Endothelial cell of umbilical vein (primary cell): ENCODE measurements around the gene MYCL. TPM values are rescaled to one million over a fixed set of nuclear protein-coding genes. Genes with fewer than 3 reads are reported as not detected.

Experiments used
- BruUV-seq: library from RNA; stranded (reverse); fragments of 400-500 nt; replicated peaks from 2 replicates; lab custom pipeline; 2021; lab: Mats Ljungman, UMichigan
- CTCF ChIA-PET: fragments of 300-600, 350-600 bp; sonication (Branson Sonifier 250); formaldehyde crosslinking; loops from one replicate; lab custom pipeline; 2021; ENCODE audit warnings: antibody characterized with exemption, inconsistent platforms; lab: Charles Lee
- POLR2A ChIA-PET: fragments of 300-600, 350-600 bp; sonication (Branson Sonifier 250); formaldehyde crosslinking; loops from one replicate; lab custom pipeline; 2021; ENCODE audit warnings: antibody characterized with exemption, inconsistent platforms; lab: Charles Lee
- DNase-seq: peaks from one replicate; pipeline ENCODE4 v3.0.0-alpha.2; 2011; ENCODE audit warnings: low read depth, low spot score
- FAIRE-seq: peaks from 2 replicates; lab custom pipeline; 2011; peaks lifted over from hg19 to GRCh38; lab: Jason Lieb, UNC
- H2AFZ ChIP-seq: 2 replicates; pipeline ENCODE4 v1.6.0; 2012; ENCODE audit warnings: low read depth, low read length, control low read depth, inconsistent platforms
- H3K27ac ChIP-seq: 2 replicates; pipeline ENCODE4 v1.5.1; 2011; ENCODE audit warnings: low read depth, mild to moderate bottlenecking, control low read depth, low read length, moderate library complexity; ENCODE audit not compliant: insufficient read depth
- H3K27me3 ChIP-seq, 2 experiments: 2 replicates each; pipeline versions ENCODE4 v1.6.0 to v1.6.1; 2011; ENCODE audit warnings: low read length in 2 of 2, mixed read lengths in 1 of 2; ENCODE audit not compliant: control insufficient read depth in 2 of 2, insufficient read depth in 2 of 2
- H3K36me3 ChIP-seq, 2 experiments: 2 replicates in 1 of 2; 3 replicates in 1 of 2; pipeline ENCODE4 v1.5.1; 2011; ENCODE audit warnings: low read length in 2 of 2, mild to moderate bottlenecking in 1 of 2, moderate library complexity in 1 of 2; ENCODE audit not compliant: control insufficient read depth in 2 of 2, insufficient read depth in 2 of 2; ENCODE audit errors: extremely low read depth in 1 of 2
- H3K4me1 ChIP-seq: 3 replicates; pipeline ENCODE4 v1.5.1; 2011; ENCODE audit warnings: mild to moderate bottlenecking, low read length; ENCODE audit not compliant: control insufficient read depth, insufficient read depth; ENCODE audit errors: extremely low read depth
- H3K4me2 ChIP-seq: 2 replicates; pipeline ENCODE4 v1.6.1; 2011; ENCODE audit warnings: low read length, control low read depth, mixed read lengths; ENCODE audit not compliant: insufficient read depth
- H3K4me3 ChIP-seq, 3 experiments: fragments of 200-600 bp in 1 of 3; sonication (generic), shearing (Covaris generic) in 1 of 3; replicated peaks in 1 of 3; 2 replicates each; pipeline ENCODE4 v1.5.1; 2011 to 2016; ENCODE audit warnings: control low read depth in 3 of 3, low read length in 3 of 3, mild to moderate bottlenecking in 2 of 3, inconsistent platforms in 1 of 3, low read depth in 1 of 3, moderate library complexity in 1 of 3; ENCODE audit not compliant: insufficient read depth in 1 of 3
- H3K79me2 ChIP-seq: 2 replicates; pipeline ENCODE4 v1.6.0; 2012; ENCODE audit warnings: low read length, inconsistent platforms; ENCODE audit not compliant: control insufficient read depth, insufficient read depth
- H3K9ac ChIP-seq: replicated peaks from 2 replicates; pipeline ENCODE3; 2011; ENCODE audit warnings: low read length, control low read depth; ENCODE audit not compliant: insufficient read depth; ENCODE audit errors: extremely low read depth
- H3K9me1 ChIP-seq: replicated peaks from 3 replicates; pipeline ENCODE4 v1.6.0; 2011; ENCODE audit warnings: mild to moderate bottlenecking, low read length; ENCODE audit not compliant: control insufficient read depth, insufficient read depth; ENCODE audit errors: extremely low read depth
- H3K9me3 ChIP-seq: replicated peaks from 2 replicates; pipeline ENCODE4 v1.5.1; 2012; ENCODE audit warnings: low read length, inconsistent platforms; ENCODE audit not compliant: control insufficient read depth, insufficient read depth
- H4K20me1 ChIP-seq: replicated peaks from 2 replicates; pipeline ENCODE3; 2011; ENCODE audit warnings: mild to moderate bottlenecking, low read length; ENCODE audit not compliant: control insufficient read depth, insufficient read depth; ENCODE audit errors: extremely low read depth
- EZH2 ChIP-seq: IDR thresholded peaks from 2 replicates; pipeline ENCODE4 v1.6.1; 2012; ENCODE audit warnings: borderline replicate concordance, low read depth, mild to moderate bottlenecking, moderate library complexity, low read length, inconsistent platforms; ENCODE audit not compliant: severe bottlenecking
- FOS ChIP-seq: IDR thresholded peaks from 2 replicates; pipeline ENCODE4 v1.6.1; 2011; ENCODE audit warnings: mild to moderate bottlenecking, low read length, moderate library complexity, borderline replicate concordance; ENCODE audit not compliant: insufficient read depth
- GATA2 ChIP-seq: IDR thresholded peaks from 2 replicates; pipeline ENCODE4 v1.7.0; 2011; ENCODE audit warnings: low read depth, mild to moderate bottlenecking, moderate library complexity, mixed read lengths, low read length; ENCODE audit not compliant: insufficient read length, insufficient read depth
- JUN ChIP-seq: IDR thresholded peaks from 2 replicates; pipeline ENCODE4 v1.6.1; 2011; ENCODE audit warnings: borderline replicate concordance, low read depth; ENCODE audit not compliant: insufficient read length, insufficient read depth
- MYC ChIP-seq: IDR thresholded peaks from one replicate; pipeline ENCODE4 v1.6.1; 2011; ENCODE audit warnings: mild to moderate bottlenecking, low read depth, low read length
- POLR2A ChIP-seq: IDR thresholded peaks from 2 replicates; pipeline ENCODE4 v1.6.1; 2012; ENCODE audit warnings: low read depth, mild to moderate bottlenecking, control low read depth, low read length
- POLR2AphosphoS5 ChIP-seq: IDR thresholded peaks from 2 replicates; pipeline ENCODE4 v1.6.1; 2012; ENCODE audit warnings: low read depth, mild to moderate bottlenecking, control low read depth, low read length, moderate library complexity; ENCODE audit not compliant: insufficient read depth
- dilution Hi-C: fragments of 300-500 bp; cut with MboI; formaldehyde crosslinking; loops from one replicate; pipeline ENCODE4 v1.15.0; 2019; ENCODE audit warnings: low sequenced_read_pairs; ENCODE audit not compliant: extremely low pct_ligation_motif_present
- intact Hi-C: fragments of 100-400 bp; cut with micrococcal nuclease; formaldehyde crosslinking; loops from one replicate; pipeline ENCODE4 v1.10.0; 2022
- polyA plus RNA-seq, 4 experiments: library from polyadenylated mRNA; depleted of rRNA in 3 of 4; stranded (reverse) in 3 of 4; unstranded in 1 of 4; fragments of >200 nt; gene quantifications; 2 replicates each; pipeline versions ENCODE4 v1.2.1 to v1.2.3, GENCODE V29; 2011 to 2012; ENCODE audit warnings: missing spikeins in 1 of 4
- total RNA-seq: library from RNA; stranded (reverse); gene quantifications from 2 replicates; pipeline ENCODE4 v1.2.3, GENCODE V29; 2021
- TF ChIP-seq, protein P1 (sequence below): IDR thresholded peaks from 2 replicates; pipeline ENCODE4 v1.6.1; 2011; ENCODE audit not compliant: insufficient read depth, insufficient read length
- TF ChIP-seq, protein P2 (sequence below), 2 donors: IDR thresholded peaks; 1 replicate in 1 of 2; 2 replicates in 1 of 2; pipeline ENCODE4 v1.5.1; 2011; ENCODE audit warnings: low read length in 2 of 2, mild to moderate bottlenecking in 2 of 2, moderate library complexity in 2 of 2, control low read depth in 1 of 2, inconsistent platforms in 1 of 2, low read depth in 1 of 2; ENCODE audit not compliant: insufficient read depth in 1 of 2; ENCODE audit errors: extremely low read depth in 1 of 2

The MYCL gene
- total and polyA plus RNA-seq, 2 donors (not counting 3 experiments of a cell fraction or from before 2014, with no cell fraction given) = 1.3 to 2.1 TPM

DNA sequence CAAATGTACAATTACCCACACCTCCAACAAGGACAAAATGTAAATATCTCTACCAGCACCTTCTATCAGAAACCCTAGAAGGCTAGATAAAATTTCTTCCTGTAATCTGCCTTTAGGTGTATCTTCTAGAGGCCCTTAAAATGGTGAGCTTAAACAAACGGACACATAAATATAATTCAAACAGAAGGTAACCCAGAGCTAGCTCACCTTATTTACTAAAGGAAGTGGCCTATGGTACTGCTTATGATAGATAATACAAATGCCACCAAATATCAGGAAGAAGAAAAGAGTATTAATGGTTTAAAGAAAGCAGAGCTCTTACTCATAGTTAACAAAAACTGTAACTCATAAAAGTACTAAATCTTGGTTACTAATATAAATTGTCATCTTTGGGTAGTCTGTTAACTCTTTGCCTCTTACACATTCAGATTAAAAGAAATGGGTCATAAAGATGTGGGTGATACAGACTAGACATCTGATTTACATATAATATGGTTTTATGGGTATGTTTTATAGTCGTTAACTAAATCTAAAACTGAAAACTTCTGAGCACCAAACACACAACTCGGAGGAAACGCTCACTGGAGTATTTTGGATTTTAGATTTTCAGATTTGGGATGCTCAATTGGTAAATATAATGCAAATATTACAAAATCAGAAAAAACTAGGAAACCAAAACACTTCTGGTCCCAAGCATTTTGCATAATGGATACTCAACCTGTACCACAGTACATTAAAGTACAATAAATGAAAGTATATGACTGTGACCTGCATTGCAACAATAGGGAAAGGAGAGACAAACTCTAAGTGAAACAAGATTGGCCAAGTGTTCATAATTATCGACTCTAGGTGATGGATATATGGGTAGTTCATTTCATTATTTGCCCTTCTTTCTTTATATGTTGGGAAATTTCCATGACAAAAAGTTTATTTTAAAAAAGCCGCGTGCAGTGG lies 41.6 kb downstream of the MYCL start:
- intact Hi-C loops = no loop called here
- Histone ChIP-seq H2AFZ (no peak overlapping the region), H3K79me2 (peaks cover 65% of the 10 kb centered on the region), H3K9me3 (no peaks in the 10 kb centered on the region), H3K9ac (no peak overlapping the region), H3K27ac (no peak overlapping the region), H3K9me1 (peaks cover 2% of the 10 kb centered on the region), H4K20me1 (peaks cover 3% of the 10 kb centered on the region), H3K4me1 (peaks cover 4% of the 10 kb centered on the region), H3K27me3 (no peaks in the 10 kb centered on the region), H3K36me3 (peaks cover 0 to 5% of the 10 kb centered on the region in 2 experiments), H3K4me2 (no peak overlapping the region), H3K4me3 (no peak overlapping the region)
- ChIA-PET CTCF (interaction anchor here (0.5 to 1.6 kb wide), 6 partner anchors 10 to 694 kb away, joined by 3 to 4 read pairs (median 4); no protein-coding TSS in a partner anchor), POLR2A (interaction anchor here (0.6 kb wide), 1 partner anchor 796 kb away, joined by 5 read pairs; no protein-coding TSS in a partner anchor)
- DNase-seq (no peak), FAIRE-seq (no peak)
- TF ChIP-seq, protein P1, sequence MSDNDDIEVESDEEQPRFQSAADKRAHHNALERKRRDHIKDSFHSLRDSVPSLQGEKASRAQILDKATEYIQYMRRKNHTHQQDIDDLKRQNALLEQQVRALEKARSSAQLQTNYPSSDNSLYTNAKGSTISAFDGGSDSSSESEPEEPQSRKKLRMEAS = no peak
- TF ChIP-seq FOS (no peak), POLR2A (no peak), MYC (no peak), JUN (no peak), EZH2 (no peak), POLR2AphosphoS5 (no peak), GATA2 (no peak)
- TF ChIP-seq, protein P2, sequence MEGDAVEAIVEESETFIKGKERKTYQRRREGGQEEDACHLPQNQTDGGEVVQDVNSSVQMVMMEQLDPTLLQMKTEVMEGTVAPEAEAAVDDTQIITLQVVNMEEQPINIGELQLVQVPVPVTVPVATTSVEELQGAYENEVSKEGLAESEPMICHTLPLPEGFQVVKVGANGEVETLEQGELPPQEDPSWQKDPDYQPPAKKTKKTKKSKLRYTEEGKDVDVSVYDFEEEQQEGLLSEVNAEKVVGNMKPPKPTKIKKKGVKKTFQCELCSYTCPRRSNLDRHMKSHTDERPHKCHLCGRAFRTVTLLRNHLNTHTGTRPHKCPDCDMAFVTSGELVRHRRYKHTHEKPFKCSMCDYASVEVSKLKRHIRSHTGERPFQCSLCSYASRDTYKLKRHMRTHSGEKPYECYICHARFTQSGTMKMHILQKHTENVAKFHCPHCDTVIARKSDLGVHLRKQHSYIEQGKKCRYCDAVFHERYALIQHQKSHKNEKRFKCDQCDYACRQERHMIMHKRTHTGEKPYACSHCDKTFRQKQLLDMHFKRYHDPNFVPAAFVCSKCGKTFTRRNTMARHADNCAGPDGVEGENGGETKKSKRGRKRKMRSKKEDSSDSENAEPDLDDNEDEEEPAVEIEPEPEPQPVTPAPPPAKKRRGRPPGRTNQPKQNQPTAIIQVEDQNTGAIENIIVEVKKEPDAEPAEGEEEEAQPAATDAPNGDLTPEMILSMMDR (IDR thresholded peaks at IDR 0.05; ENCODE audit: extremely low read depth in 1 of 2, insufficient read depth in 1 of 2, low read depth in 1 of 2, low read length in 2 of 2) = no peak
- BruUV-seq = no TSS peak
- dilution Hi-C loops = no loop called here
